ENCODE results near the gene SLC5A6. TPM values are rescaled to one million over a fixed set of nuclear protein-coding genes. Genes with fewer than 3 reads are reported as not detected.
A peak's percentile ranks its signal among the peaks of the same experiment; 100 is the strongest.

SLC5A6 gene
- total and polyA plus RNA-seq, 2 of the 4 experiments (the other 2 are of a cell fraction), result 28.8 to 34.2 TPM

DNA sequence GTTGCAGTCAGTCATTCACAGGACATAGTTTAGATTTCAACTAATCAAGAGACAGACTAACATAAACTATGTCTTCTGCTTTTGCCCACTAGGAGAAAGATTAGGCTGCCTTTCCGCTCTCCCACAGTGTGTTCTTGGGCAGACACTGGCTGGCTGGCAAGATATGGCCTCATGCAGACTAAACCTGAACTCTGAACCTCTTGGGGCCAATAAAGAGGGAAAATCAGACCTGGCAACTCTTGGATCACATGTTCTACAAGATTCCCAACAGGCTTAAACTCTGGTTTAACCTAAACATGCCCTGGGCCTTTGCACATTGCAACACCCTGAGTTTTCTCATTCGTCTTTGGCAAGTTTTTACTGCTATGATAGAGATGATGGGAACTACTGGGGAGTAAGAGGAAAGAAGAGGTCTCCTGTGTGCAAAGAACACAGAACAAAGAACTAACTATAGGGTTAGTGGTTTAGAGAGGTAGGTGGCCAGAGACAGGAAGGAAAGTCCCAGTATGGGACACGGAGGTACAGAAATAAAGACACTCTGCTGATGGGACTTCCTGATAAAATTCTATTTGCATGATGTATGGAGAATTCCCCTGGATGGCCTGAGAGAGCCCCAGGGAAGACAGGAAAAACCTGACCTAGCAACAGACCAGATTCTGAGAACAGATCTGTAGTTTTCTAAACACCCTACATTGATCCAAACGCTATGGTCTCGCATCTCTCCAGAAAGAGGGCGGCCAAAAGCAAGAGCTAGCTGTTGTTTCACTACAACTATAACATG lies 2.3 kb downstream of the SLC5A6 start:
- ChIA-PET CTCF (no interaction called here), POLR2A (ENCODE audit: unreplicated experiment) (no interaction called here)
- Histone ChIP-seq H3K9ac (ENCODE audit: low read depth, low read length) (no peak overlapping the region), H3K18ac (ENCODE audit: low read depth, low read length) (no peak overlapping the region), H3K23ac (ENCODE audit: low read depth, low read length) (no peak overlapping the region), H3K4ac (ENCODE audit: low read depth, low read length) (no peak overlapping the region), H3K27me3 (ENCODE audit: control insufficient read depth, insufficient read depth, low read length) (no peaks in the 10 kb centered on the region), H3K79me1 (ENCODE audit: low read depth in 1 of 2, low read length in 2 of 2) (peaks cover 19 to 27% of the 10 kb centered on the region in 2 experiments), H3K9me3 (ENCODE audit: control insufficient read depth, insufficient read depth, low read length) (no peaks in the 10 kb centered on the region), H3K4me2 (ENCODE audit: low read depth, low read length) (no peak overlapping the region), H2AK9ac (replicated peaks; ENCODE audit: low read depth, low read length, poor library complexity) (no peak overlapping the region), H2BK5ac (ENCODE audit: low read depth, low read length, poor library complexity, severe bottlenecking) (no peak overlapping the region), H4K8ac (ENCODE audit: low read depth in 2 of 2, low read length in 2 of 2) (no peak overlapping the region), H4K91ac (ENCODE audit: insufficient read depth, low read depth, low read length) (no peak overlapping the region), H3K14ac (replicated peaks; ENCODE audit: low read depth, low read length) (no peak overlapping the region), H4K20me1 (ENCODE audit: insufficient read depth, low read length) (no peaks in the 10 kb centered on the region), H2AFZ (replicated peaks; ENCODE audit: low read length, poor library complexity) (no peak overlapping the region), H3K4me3 (ENCODE audit: insufficient read depth, low read depth, low read length) (no peak overlapping the region), H2BK120ac (ENCODE audit: low read depth, low read length) (no peak overlapping the region), H2BK15ac (ENCODE audit: low read depth, low read length) (no peak overlapping the region), H3K56ac (ENCODE audit: extremely low read depth, insufficient read depth, low read length) (no peak overlapping the region), H3K4me1 (ENCODE audit: control insufficient read depth, insufficient read depth, low read length) (peaks cover 6% of the 10 kb centered on the region), H2BK20ac (ENCODE audit: low read depth, low read length) (no peak overlapping the region), H3K9me1 (ENCODE audit: insufficient read depth, low read length) (peaks cover 2% of the 10 kb centered on the region; the same call in 1 of the 2 replicates), H3K27ac (ENCODE audit: insufficient read depth, low read length) (no peak overlapping the region), H2AK5ac (ENCODE audit: low read depth, low read length) (no peak overlapping the region), H3K36me3 (ENCODE audit: control insufficient read depth, insufficient read depth, low read length) (peaks cover 29% of the 10 kb centered on the region), H4K5ac (ENCODE audit: low read depth, low read length) (no peak overlapping the region)
- dilution Hi-C loops (cut with HindIII; ENCODE audit: low sequenced_read_pairs, unreplicated experiment) (no loop called here), intact Hi-C loops (cut with micrococcal nuclease) (no loop called here), in situ Hi-C loops (cut with MboI; ENCODE audit: low sequenced_read_pairs) (no loop called here)
- ATAC-seq (ENCODE audit: low read depth), result no peak
- 0 out of 2 replicates have a peak, but pooled peaks have one; percentile 20 for TF ChIP-seq CEBPB (IDR thresholded peaks at IDR 0.05; ENCODE audit: low read depth, low read length)
- TF ChIP-seq CHD1 (IDR thresholded peaks at IDR 0.05; ENCODE audit: low read depth, low read length), result no peak
- TSS peak; percentile 35 for BruUV-seq (replicated peaks)
- DNase-seq, result peak; percentile 18
- 86% methylated on average over 1 of the region's 6 CpGs; no CpG with 5 or more reads in 1 of the 2 experiments for WGBS, 2 experiments (ENCODE audit: extremely low coverage in 2 of 2, insufficient read length in 1 of 2)

All from IMR-90 (cell line).